Suprapubic skin (tissue), 4 donors: ENCODE measurements around the gene RANGRF.

Source experiments
- POLR2A ChIP-seq, 2 donors: fragments of 450-650 bp; IDR thresholded peaks; one replicate each; pipeline ENCODE4 v1.6.1; 2017; ENCODE audit warnings: antibody characterized with exemption in 2 of 2, mild to moderate bottlenecking in 2 of 2, moderate library complexity in 2 of 2
- POLR2AphosphoS5 ChIP-seq, 3 donors: sonication (generic); formaldehyde crosslinking; IDR thresholded peaks; one replicate each; pipeline ENCODE4 v1.6.1; 2017; ENCODE audit warnings: antibody characterized with exemption in 3 of 3
- TF ChIP-seq, protein P1 (sequence below), 2 donors: fragments of 200-600 bp in 1 of 2; fragments of 450-650 bp in 1 of 2; sonication (generic) in 1 of 2; IDR thresholded peaks; one replicate each; pipeline ENCODE4 v1.5.1; 2016 to 2019; ENCODE audit warnings: antibody characterized with exemption in 2 of 2, mild to moderate bottlenecking in 1 of 2, moderate library complexity in 1 of 2

DNA sequence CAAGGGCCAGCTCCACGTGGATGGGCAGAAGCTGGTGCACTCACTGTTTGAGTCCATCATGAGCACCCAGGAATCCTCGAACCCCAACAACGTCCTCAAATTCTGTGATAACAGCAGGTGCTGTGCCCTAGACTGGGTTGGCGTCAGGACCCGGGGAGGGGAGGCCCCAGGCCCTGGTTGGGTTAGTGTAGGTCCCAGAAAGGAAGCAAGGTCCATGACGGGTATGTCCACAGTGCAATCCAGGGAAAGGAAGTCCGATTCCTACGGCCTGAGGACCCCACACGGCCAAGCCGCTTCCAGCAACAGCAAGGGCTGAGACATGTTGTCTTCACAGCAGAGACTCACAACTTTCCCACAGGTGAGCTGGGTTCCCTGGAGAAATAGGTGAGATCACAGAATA is 32.2 kb upstream of the RANGRF start:
- TF ChIP-seq, protein P1, sequence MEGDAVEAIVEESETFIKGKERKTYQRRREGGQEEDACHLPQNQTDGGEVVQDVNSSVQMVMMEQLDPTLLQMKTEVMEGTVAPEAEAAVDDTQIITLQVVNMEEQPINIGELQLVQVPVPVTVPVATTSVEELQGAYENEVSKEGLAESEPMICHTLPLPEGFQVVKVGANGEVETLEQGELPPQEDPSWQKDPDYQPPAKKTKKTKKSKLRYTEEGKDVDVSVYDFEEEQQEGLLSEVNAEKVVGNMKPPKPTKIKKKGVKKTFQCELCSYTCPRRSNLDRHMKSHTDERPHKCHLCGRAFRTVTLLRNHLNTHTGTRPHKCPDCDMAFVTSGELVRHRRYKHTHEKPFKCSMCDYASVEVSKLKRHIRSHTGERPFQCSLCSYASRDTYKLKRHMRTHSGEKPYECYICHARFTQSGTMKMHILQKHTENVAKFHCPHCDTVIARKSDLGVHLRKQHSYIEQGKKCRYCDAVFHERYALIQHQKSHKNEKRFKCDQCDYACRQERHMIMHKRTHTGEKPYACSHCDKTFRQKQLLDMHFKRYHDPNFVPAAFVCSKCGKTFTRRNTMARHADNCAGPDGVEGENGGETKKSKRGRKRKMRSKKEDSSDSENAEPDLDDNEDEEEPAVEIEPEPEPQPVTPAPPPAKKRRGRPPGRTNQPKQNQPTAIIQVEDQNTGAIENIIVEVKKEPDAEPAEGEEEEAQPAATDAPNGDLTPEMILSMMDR (IDR thresholded peaks at IDR 0.05) = no peak
- TF ChIP-seq POLR2A (IDR thresholded peaks at IDR 0.05) (no peak), POLR2AphosphoS5 (IDR thresholded peaks at IDR 0.05) (no peak)
